ENCODE measurements around the gene FOXL2.
A peak's percentile ranks its signal among the peaks of the same experiment; 100 is the strongest.
"Not testable (repeated sequence)": the region's sequence is repeated elsewhere in the genome, so short reads cannot be mapped to it uniquely, and the experiment has no call there.

Gene FOXL2

DNA sequence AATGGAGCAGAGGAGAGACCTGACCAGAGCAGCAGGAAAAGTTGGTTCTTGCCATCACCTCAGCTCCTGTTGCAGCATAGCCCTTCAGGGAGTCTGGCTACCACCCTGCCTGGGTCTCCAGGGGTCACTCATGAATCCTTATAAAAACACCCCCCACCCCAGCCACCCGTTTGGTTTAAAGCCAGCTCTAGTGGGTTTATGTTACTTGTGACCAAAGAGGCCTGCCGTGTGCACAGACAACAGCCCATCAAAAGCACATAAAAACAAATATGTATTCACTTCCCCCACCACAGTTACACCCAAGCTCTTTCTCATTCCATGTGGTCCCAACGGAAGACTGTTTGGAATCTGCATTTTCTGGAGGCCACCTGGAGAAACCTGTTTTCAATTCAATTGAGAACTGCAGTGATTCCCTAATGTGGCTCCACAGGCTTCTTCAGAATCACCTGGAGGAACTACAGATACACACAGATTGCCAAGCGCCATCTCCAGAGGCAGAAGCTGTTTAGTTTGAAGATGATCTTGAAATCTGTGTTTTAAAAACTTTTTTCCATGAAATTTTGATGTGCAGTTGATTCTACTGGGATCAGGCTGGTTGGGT lies 13.8 kb downstream of the FOXL2 start:
- DNase-seq (ENCODE audit: low read depth in 2 of 2) = no peak

DNA sequence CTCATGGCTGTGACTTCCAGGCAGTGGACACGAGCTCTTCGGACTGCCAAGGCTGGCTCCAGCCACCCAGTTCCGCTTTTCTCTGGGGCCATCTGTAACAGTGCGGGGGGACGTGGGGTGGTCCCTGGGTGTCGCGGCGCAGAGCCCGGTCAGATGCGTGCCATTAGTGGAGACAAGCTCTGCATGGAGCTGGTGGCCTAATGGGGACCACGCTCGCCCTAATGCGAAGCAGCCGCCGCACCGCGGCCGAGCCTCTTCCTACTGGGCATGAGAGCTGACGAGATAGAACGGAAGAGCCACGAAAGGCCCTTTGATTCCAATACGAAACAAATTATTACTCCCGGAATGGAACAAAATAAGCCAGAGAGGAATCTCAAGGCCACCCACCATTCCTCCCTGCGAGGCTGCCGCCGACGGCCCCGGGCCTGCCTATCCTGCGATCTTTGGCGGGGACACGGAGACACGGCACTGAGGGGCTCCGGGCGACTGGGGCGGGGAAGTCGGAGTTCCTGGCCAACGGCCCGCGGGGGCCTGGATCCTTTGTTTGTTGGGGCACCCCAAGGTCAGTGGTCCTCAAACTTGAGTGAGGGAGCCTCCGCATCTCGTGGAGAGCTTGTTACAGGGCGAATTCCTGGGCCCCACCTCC lies 18.1 kb downstream of the FOXL2 start:
- DNase-seq (ENCODE audit: low read depth in 2 of 2) = no peak

GRCh38 chr3:138923531-138923994 lies 23.4 kb downstream of the FOXL2 start:
- peak; percentile 75 to 86 for DNase-seq (ENCODE audit: low read depth in 2 of 2)

DNA sequence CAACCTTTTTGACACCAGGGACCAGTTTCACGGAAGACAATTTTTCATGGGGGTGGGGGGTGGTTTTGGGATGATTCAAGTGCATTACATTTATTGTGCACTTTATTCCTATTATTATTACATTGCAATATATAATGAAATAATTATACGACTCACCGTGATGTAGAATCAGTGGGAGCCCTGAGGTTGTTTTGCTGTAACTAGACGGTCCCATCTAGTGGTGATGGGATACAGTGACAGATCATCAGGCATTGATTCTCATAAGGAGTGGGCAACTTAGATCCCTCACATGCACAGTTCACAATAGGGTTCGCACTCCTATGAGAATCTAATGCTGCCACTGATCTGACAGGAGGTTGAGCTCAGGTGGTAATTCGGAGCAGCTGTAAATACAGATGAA lies 24.5 kb downstream of the FOXL2 start:
- not testable (repeated sequence) for DNase-seq (ENCODE audit: low read depth in 2 of 2)

DNA sequence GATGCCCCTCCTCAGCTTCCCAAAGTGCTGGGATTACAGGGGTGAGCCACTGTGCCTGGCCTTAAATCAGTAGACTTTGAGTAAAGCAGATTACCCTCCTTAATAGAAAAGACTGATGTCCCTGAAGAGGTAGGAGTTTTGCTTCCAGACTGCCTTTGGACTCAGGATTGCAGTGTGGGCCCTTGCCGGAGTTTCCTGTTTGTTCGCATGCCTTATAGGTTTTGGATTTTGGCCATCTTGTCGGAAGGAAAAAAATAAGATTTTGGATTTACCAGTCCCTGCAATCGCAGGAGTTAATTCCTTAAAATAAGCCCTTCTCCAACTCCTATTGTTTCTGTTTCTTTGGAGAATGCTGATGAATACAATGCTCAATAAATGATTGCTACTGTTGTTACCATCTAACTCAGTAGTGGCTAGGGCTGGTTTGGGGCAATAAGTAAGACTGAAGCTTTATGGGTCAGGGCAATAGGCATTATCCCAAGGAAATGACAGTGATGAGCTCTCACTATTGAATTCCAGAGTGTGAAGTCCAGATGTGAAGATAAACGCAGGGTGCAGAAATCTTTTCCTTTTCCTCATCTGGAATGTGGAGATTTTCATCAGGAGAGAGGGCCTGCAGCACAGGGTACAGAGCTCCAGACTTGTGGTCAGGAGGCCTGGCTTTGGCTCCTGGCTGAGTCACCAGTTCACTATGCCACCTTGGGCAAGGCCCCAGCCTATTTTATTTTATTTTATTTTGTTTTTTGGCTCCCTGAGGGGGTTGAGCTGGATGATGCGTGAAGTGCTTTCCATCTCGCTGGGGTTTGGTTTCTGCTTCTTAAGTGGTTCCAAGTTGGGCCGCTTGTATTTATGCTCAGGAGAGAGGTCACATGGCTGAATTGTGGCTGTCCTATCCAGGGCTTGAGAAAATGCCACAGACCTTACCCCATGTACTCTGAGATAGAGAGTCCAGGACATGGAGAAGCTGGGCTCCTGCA lies 25.3 kb downstream of the FOXL2 start:
- no peak for DNase-seq (ENCODE audit: low read depth in 2 of 2)

GRCh38 chr3:138919325-138919724 lies 27.6 kb downstream of the FOXL2 start:
- DNase-seq (ENCODE audit: low read depth in 2 of 2) = no peak

GRCh38 chr3:138916824-138917223 lies 30.1 kb downstream of the FOXL2 start:
- DNase-seq (ENCODE audit: low read depth in 2 of 2) = no peak

DNA sequence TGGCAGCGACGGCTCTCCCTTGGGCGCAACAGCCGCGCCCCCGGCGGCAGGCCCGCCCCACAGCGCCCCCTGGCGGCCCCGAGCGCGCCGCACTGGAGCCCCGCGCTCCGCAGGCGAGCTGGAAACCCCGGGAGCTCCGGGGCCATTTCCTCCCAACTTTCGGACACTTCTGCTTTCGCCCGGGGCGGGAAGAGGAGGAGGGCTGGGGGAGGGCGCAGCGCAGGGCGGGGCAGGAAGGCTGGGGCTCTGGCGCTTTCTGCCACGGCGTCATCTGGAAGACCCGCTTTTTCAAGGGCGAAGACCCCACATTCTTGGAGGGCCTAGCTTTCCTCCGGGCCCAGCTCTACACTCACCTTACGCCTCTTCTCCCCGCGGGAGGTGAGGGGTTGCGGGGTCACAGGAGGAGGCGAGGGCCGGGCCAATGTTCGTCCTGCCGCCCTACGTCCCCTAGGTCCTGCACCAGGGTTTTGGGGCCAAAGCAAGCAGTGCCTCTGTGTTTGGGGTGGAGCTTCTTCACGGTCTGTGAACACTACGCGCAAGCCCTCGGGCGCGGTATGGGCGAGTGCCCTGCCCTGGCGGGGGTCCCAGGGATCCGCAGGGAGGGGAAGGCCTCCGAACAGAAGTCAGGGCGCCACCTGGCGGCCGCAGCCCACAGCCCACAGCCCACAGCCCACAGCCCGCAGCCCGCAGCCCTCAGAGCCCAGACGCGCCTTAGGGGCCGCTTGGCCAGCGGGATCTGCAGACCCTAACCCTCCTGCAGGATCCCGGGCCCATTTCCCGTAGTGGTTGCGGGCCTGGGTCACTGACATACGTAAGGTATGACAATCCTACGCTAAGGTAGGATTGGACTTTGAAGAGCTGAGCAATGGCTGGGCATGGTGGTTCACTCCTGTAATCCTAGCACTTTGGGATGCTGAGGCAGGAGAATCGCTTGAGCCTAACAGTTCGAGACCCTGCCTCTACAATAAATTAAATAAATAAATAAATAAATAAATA lies 31.1 kb downstream of the FOXL2 start:
- DNase-seq (ENCODE audit: low read depth in 2 of 2) = peak; percentile 75 to 82

GRCh38 chr3:138914870-138915502 lies 32.0 kb downstream of the FOXL2 start:
- DNase-seq (ENCODE audit: low read depth in 2 of 2) = no peak

- DNase-seq (ENCODE audit: low read depth in 2 of 2) = no peak
These were observed 33.2 kb downstream of the FOXL2 start for GRCh38 chr3:138913766-138914165.

DNA sequence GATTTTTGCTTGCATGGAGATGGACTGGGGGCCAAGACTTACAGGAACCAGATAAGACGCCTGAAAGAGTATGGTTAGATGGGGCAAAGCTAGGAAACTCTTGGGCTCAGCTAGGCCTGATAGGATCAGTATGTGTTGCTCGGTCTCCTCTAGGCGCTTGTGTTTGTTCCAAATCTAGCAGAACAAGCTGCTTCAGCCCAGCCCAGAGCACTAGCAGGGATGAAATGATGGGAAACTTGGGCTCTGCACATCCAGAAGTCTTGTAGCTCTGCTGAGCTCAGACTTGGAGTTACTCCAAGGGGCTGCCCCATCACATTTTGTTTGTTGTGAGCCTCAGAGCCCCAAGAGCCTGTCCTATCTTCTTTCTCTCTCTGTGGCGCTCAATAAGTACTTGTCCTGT lies 34.7 kb downstream of the FOXL2 start:
- DNase-seq (ENCODE audit: low read depth in 2 of 2) = no peak

GRCh38 chr3:138911621-138912020 lies 35.3 kb downstream of the FOXL2 start:
- DNase-seq (ENCODE audit: low read depth in 2 of 2) = no peak

GRCh38 chr3:138909904-138910303 lies 37.0 kb downstream of the FOXL2 start:
- no peak for DNase-seq (ENCODE audit: low read depth in 2 of 2)

DNA sequence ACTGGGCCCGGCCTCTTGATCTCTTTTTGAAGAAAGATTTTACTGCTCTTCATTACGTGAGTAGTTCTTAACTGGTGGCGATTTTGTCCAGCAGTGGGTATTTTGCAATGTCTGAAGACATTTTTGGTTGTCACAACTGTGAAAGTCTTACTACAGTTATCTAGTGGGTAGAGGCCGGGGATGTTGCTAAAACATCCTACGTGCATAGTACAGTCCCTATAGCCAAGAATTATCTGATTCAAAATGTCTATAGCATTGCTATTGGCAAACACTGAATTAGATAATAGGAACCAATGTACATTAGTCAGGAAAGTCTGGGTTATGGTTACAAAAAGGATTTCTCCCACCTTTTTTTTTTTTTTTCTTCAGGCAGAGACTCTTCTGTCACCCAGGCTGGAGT lies 38.1 kb downstream of the FOXL2 start:
- DNase-seq (ENCODE audit: low read depth in 2 of 2) = no peak

DNA sequence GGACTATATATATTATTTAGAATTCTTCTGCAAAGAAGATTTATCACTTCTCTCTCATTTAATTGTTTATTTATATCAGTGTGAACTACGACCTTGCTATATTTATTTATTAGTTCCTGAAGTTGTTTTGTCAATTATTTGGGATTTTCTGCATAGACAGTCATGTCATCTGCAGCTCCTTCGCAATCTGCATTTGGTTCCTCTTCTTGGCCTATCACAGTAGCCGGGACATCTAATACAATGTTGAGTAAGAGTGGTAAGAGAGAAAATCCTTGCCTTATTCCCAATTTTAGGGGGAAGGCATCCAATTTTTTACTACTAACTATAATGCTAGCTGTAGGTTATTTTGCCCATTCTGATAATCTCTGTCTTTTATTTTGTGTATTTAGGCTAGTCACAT lies 39.4 kb downstream of the FOXL2 start:
- no peak for DNase-seq (ENCODE audit: low read depth in 2 of 2)

DNA sequence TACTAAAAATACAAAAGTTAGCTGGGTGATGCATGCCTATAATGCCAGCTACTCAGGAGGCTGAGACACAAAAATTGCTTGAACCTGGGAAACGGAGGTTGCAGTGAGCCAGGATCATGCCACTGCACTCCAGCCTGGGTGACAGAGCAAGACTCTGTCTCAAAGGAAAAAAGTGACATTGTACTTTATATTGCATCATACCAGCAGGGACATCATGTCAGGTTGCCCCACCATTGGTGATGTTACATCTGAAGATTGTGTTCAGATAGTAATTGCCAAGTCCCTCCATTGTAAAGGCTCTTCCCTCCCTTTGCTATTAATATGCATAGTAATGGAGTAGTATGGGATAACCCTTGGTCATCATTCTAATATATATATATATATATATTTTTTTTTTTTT lies 44.8 kb downstream of the FOXL2 start:
- DNase-seq (ENCODE audit: low read depth in 2 of 2) = no peak

- DNase-seq (ENCODE audit: low read depth in 2 of 2) = no peak
These were observed 45.4 kb downstream of the FOXL2 start for GRCh38 chr3:138901567-138901966.

- no peak for DNase-seq (ENCODE audit: low read depth in 2 of 2)
These were observed 47.5 kb downstream of the FOXL2 start for GRCh38 chr3:138899351-138899991.

DNA sequence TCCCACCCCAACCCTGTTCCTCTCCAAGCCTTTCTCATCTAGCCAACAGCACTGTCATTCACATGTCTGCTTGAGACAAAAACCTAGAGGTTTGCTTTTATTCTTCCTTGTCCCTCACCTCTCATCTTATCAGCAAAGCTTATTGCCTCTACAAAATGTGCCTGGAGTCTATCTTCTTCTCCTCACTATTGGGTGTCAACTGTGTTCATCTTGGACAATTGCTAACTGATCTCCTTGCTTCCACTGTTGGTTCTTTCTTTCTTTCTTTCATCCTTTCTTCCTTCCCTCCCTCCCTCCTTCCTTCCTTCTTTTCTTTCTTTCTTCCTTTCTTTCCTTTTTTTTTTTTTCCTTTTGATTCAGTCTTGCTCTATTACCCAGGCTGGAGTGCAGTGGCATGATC lies 48.2 kb downstream of the FOXL2 start:
- DNase-seq (ENCODE audit: low read depth in 2 of 2) = no peak

- DNase-seq (ENCODE audit: low read depth in 2 of 2) = no peak
These were observed 48.6 kb downstream of the FOXL2 start for GRCh38 chr3:138898301-138898700.

All from stimulated activated CD4-positive, alpha-beta T cell treated with anti-CD3 and anti-CD28 coated beads, Interleukin-4, amount 100 ng/mL, for 48 hours (primary cell).